PFSK-1 (cell line): ENCODE data around the gene SLC6A11.

Experiments used
- POLR2AphosphoS5 ChIP-seq: IDR thresholded peaks from 2 replicates; pipeline ENCODE4 v1.6.1; 2012; ENCODE audit warnings: low read depth, mild to moderate bottlenecking, control low read depth, low read length, moderate library complexity
- REST ChIP-seq, 2 experiments: IDR thresholded peaks; 2 replicates each; pipeline versions ENCODE4 v1.6.1 to v1.8.0; 2011 to 2012; ENCODE audit warnings: low read depth in 2 of 2, low read length in 2 of 2, control low read depth in 1 of 2, inconsistent platforms in 1 of 2, mild to moderate bottlenecking in 1 of 2, moderate library complexity in 1 of 2; ENCODE audit not compliant: insufficient read depth in 1 of 2
- SIN3A ChIP-seq: IDR thresholded peaks from 2 replicates; pipeline ENCODE4 v1.6.1; 2012; ENCODE audit warnings: mild to moderate bottlenecking, low read length, moderate library complexity, borderline replicate concordance; ENCODE audit not compliant: insufficient read depth
- TAF1 ChIP-seq: IDR thresholded peaks from 2 replicates; pipeline ENCODE4 v1.6.1; 2012; ENCODE audit warnings: low read length, control low read depth, borderline replicate concordance; ENCODE audit not compliant: insufficient read depth

- TF ChIP-seq REST (IDR thresholded peaks at IDR 0.05; ENCODE audit: insufficient read depth in 1 of 2, low read depth in 2 of 2, low read length in 2 of 2) (no peak), SIN3A (no peak), TAF1 (no peak), POLR2AphosphoS5 (no peak)
These were observed 39.2 kb downstream of the SLC6A11 start for GRCh38 chr3:10855083-10855870.
